ENCODE data around the gene CCDC30. TPM values are rescaled to one million over a fixed set of nuclear protein-coding genes. Genes with fewer than 3 reads are reported as not detected.

CCDC30 gene
- total RNA-seq, 4 donors from 2014 or later, result 1.8 to 29.4 (median 7.4) TPM

DNA sequence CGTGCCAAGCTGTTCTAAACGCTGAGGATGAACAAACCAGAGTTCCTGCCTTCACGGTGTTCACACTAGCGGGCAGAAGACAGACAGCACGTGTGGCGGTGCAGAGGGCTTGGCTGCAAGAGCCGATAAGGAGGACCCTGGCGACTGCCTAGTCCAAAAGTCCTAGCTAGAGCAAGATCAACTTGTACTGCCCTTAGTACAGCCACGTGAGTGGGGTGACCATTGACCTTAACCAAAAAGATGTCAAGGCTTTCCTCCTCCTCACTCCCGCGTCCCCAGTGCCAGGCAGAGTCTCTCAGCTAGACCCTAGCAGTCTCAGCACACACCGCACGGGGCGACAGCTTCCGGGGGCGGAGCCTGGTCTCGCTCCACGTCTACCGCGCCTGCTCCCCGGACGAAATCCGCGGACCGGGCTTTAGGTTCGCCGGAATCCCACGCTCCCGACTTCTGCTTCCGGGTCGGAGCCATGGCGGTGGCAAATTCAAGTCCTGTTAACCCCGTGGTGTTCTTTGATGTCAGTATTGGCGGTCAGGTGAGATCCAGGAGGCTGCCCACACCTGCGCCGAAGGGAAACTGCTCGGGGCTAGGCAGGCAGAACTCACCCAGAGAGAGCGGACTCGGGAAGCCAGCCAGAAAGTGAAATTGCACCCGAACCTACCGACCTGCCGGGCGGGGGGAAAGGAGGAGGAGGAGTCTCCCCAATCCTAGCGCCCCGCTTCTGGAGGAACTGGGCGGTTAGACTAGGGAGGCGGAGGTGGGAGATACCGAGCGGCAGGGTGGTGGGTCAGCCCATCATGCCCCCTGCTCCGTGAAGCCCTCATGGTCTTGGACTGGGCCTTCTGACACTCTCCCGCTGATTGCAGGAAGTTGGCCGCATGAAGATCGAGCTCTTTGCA, 195.1 kb downstream of the CCDC30 start, which contains the start of gene PPIH:
PPIH (plus strand) TSS at position 443 of the 896 bp plus-strand sequence; CDS start at position 467, 24 bp downstream.
- Histone ChIP-seq H3K4me1 (peaks cover 0 to 16% (median 11%) of the 10 kb centered on the region in 4 donors), H3K36me3 (peaks cover 0 to 11% (median 0%) of the 10 kb centered on the region in 3 donors), H3K9me3 (no peaks in the 10 kb centered on the region), H3K27me3 (no peaks in the 10 kb centered on the region), H3K27ac (peak within 1 kb of the TSS; percentile 78 to 83 (median 82)), H3K4me3 (peak within 1 kb of the TSS; percentile 57 to 80 (median 75))
- DNase-seq, result peak; percentile 95 to 98 (median 97)
- TF ChIP-seq, protein P1, sequence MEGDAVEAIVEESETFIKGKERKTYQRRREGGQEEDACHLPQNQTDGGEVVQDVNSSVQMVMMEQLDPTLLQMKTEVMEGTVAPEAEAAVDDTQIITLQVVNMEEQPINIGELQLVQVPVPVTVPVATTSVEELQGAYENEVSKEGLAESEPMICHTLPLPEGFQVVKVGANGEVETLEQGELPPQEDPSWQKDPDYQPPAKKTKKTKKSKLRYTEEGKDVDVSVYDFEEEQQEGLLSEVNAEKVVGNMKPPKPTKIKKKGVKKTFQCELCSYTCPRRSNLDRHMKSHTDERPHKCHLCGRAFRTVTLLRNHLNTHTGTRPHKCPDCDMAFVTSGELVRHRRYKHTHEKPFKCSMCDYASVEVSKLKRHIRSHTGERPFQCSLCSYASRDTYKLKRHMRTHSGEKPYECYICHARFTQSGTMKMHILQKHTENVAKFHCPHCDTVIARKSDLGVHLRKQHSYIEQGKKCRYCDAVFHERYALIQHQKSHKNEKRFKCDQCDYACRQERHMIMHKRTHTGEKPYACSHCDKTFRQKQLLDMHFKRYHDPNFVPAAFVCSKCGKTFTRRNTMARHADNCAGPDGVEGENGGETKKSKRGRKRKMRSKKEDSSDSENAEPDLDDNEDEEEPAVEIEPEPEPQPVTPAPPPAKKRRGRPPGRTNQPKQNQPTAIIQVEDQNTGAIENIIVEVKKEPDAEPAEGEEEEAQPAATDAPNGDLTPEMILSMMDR (IDR thresholded peaks at IDR 0.05), result peak in 4 of 6 experiments; percentile 25 to 68 (median 54)
- peak in 1 of 2 donors; percentile 41 for TF ChIP-seq POLR2A (IDR thresholded peaks at IDR 0.05)

DNA sequence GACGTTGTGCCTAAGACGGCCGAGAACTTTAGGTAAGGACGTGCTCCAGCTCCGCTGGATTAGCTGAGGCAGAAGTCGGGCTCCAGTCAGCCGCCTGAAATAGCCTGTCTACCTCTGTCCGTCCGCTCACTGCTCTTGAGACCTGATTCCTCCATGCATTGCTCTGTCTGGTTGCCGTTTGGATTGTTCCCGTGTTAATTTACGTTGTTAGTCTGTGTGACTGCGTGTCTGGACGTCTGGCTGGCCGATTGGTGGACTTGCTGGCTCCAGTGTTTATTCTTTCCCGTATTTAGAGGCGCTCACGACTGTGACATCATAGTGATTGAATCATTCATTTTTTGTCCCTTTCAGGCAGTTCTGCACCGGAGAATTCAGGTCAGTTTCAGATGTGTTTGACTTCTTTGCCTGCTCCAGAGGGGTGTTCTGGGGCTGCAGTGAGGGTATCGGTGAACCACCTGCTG, 195.8 kb downstream of the CCDC30 start:
- Histone ChIP-seq H3K4me1 (peaks cover 0 to 16% (median 11%) of the 10 kb centered on the region in 4 donors), H3K9me3 (no peaks in the 10 kb centered on the region), H3K27me3 (no peaks in the 10 kb centered on the region), H3K27ac (peak overlapping the region; percentile 78 to 83 (median 82)), H3K36me3 (peaks cover 0 to 18% (median 0%) of the 10 kb centered on the region in 3 donors), H3K4me3 (peak overlapping the region; percentile 57 to 80 (median 75))
- no peak for TF ChIP-seq POLR2A (IDR thresholded peaks at IDR 0.05)
- TF ChIP-seq, protein P1 (IDR thresholded peaks at IDR 0.05), result no peak
- no peak for DNase-seq

DNA sequence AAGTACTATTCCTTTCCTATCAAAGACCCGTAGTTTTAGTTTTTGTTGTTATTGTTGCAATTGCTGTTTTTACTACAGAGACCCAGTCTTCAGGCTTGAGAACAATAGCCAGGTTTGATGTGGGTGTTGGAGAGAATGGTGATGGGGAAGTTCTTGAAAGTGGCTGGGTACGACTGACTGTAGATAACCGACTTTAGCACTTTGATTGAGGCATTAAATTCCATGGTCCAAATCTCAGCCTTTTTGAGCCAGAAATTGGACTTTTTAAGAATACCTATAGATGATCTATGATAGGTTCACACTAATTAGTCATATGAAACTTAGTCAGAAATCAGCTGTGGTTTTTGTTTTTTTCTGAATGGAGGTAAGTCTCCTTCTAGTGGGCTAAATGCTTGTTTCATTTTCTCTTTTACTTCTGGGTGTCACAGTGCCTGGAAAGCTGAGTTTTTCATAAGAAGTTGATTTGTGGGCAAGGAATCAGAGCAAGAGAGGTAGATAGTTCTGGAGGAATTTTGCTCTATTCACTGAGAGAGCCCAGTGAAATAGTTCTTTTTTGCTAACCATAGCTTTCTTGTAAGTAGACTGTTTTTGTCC, 197.9 kb downstream of the CCDC30 start:
- H3K27me3 ChIP-seq, result no peaks in the 10 kb centered on the region
- no peaks in the 10 kb centered on the region for H3K9me3 ChIP-seq
- DNase-seq, result no peak
- no peak for TF ChIP-seq POLR2A (IDR thresholded peaks at IDR 0.05)
- TF ChIP-seq, protein P1 (IDR thresholded peaks at IDR 0.05), result no peak
- no peak overlapping the region for H3K27ac ChIP-seq
- no peak overlapping the region for H3K4me3 ChIP-seq
- H3K36me3 ChIP-seq, result peaks cover 0 to 39% (median 0%) of the 10 kb centered on the region in 3 donors
- peaks cover 0 to 16% (median 11%) of the 10 kb centered on the region in 4 donors for H3K4me1 ChIP-seq

DNA sequence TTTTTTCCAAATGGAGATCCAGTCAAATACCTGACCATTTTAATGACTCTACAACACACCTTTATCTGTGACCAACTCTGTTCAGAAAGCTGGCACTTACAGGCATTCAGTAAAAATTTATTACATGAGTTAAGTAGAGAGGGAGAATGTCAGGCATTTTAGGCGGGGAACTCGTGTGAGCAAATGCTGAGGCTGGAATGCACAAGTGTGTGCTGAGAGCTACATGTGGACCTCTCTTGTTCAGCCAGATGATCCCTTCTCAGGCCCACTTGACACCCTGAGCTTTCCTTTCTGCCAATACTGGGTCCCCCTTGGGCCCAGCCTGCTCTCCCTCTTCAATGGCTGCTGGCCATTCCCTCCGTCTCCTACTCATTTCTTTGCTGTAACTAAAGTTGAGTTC, 206.8 kb downstream of the CCDC30 start:
- TF ChIP-seq POLR2A (IDR thresholded peaks at IDR 0.05), result no peak
- TF ChIP-seq, protein P1 (IDR thresholded peaks at IDR 0.05), result no peak
- Histone ChIP-seq H3K27ac (no peak overlapping the region), H3K9me3 (no peaks in the 10 kb centered on the region), H3K36me3 (peaks cover 0 to 73% (median 0%) of the 10 kb centered on the region in 3 donors), H3K4me1 (no peaks in the 10 kb centered on the region), H3K27me3 (no peaks in the 10 kb centered on the region), H3K4me3 (no peak overlapping the region)
- no peak for DNase-seq

DNA sequence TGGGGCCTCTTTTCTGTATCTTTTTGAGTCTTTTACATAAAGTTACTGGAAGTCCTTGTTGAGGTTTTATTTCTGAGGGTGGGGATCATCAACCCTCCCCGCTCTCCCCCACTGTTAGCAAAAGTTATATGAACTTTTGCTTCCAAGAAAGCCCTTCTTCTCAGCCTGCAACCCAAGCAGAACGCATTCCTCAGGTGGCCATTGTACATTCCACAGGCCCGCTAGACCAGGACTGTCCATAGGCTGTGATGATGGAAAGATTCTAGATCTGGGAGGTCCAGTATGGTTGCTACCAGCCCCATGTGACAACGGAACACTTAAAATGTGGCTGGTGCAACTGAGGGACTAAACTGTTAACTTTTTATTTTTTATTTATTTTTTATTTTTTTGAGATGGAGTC, 207.3 kb downstream of the CCDC30 start:
- no peaks in the 10 kb centered on the region for H3K4me1 ChIP-seq
- peaks cover 0 to 68% (median 0%) of the 10 kb centered on the region in 3 donors for H3K36me3 ChIP-seq
- DNase-seq, result no peak
- H3K9me3 ChIP-seq, result no peaks in the 10 kb centered on the region
- no peak overlapping the region for H3K27ac ChIP-seq
- H3K4me3 ChIP-seq, result no peak overlapping the region
- TF ChIP-seq, protein P1 (IDR thresholded peaks at IDR 0.05), result no peak
- no peak for TF ChIP-seq POLR2A (IDR thresholded peaks at IDR 0.05)
- H3K27me3 ChIP-seq, result no peaks in the 10 kb centered on the region
